G401 (cell line): Measurements from ENCODE around the gene RAB9B. TPM values are rescaled to one million over a fixed set of nuclear protein-coding genes. Genes with fewer than 3 reads are reported as not detected.

Experiments used
- DNase-seq: peaks from one replicate; pipeline ENCODE4 v3.0.0-alpha.2; 2015; ENCODE audit warnings: low spot score
- in situ Hi-C: cut with HindIII; loops from 2 replicates; pipeline ENCODE4 v1.10.0; 2016; ENCODE audit warnings: low sequenced_read_pairs, mixed read lengths
- total RNA-seq: library from RNA; depleted of rRNA; stranded (reverse); fragments of >200 nt; shearing (Covaris generic); gene quantifications from 2 replicates; pipeline ENCODE4 v1.2.3, GENCODE V29; 2014; rRNA removed

The RAB9B gene
- total RNA-seq, 1 experiment from 2014 or later = not detected

GRCh38 chrX:103776546-103776945 lies 55.5 kb downstream of the RAB9B start, which contains the start of gene PLP1:
Gene PLP1 (plus strand): TSS chrX:103776840. CDS start chrX:103776996, 156 bp downstream.
- in situ Hi-C loops = no loop called here
- DNase-seq = no peak

DNA sequence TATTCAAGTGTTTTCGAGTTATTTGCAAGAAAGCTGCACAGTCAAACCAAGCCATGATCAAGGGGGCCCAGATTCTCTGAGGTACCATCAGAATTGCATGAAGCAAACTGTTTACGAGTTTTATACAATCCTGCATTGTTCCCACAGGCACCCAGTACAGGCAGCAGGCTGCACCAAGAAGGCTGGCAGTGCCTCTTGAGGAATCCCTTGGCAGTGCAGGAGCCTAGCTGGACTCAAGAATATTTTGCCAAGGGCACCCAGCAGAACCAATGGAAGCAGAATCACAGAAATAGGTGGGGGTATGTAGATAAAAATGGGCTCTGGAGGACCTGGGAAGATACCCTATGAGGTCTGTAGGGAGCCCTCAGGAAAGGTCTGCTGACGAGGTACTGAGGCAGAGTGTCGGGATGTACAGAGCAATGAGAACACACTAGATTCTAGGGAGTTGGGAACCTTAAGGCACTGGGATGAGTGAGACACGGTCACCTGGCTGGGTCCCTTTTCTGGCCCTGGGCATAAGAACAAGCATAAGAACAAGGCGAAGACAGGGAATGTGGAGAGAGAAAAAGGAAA lies 57.9 kb downstream of the RAB9B start:
- in situ Hi-C loops = no loop called here
- peak; percentile 73 for DNase-seq

- in situ Hi-C loops = no loop called here
- no peak for DNase-seq
Observed at GRCh38 chrX:103773445-103773844, 58.6 kb downstream of the RAB9B start.

Other genes starting within 250 kb of the RAB9B start
- gene TCEAL4, start 246.7 kb downstream of the RAB9B start, total RNA-seq = 31.7 and 45.2 TPM in 2 replicates
- gene TCEAL3, start 224.3 kb downstream of the RAB9B start, total RNA-seq = 2.6 TPM in 1 of 2 replicates, not detected in the other
- 9.8 and 27.0 TPM in 2 replicates for gene TCEAL1, start 203.3 kb downstream of the RAB9B start, total RNA-seq
- 666 and 732 TPM in 2 replicates for gene MORF4L2, start 145.6 kb downstream of the RAB9B start, total RNA-seq
- gene TMEM31, start 121.3 kb downstream of the RAB9B start, total RNA-seq = not detected in 2 replicates
- not detected in 2 replicates for gene PLP1, start 55.4 kb downstream of the RAB9B start, total RNA-seq
- gene TMSB15B, start 130.4 kb upstream of the RAB9B start, total RNA-seq = not detected in 2 replicates
- gene H2BW1, start 181.5 kb upstream of the RAB9B start, total RNA-seq = not detected in 2 replicates
- not detected in 2 replicates for gene H2BW2, start 207.7 kb upstream of the RAB9B start, total RNA-seq
- not detected in 2 replicates for gene TMSB15C, start 244.0 kb upstream of the RAB9B start, total RNA-seq